ENCODE measurements around the gene SLC25A21. TPM values are rescaled to one million over a fixed set of nuclear protein-coding genes. Genes with fewer than 3 reads are reported as not detected.
"Not testable (repeated sequence)": the region's sequence is repeated elsewhere in the genome, so short reads cannot be mapped to it uniquely, and the experiment has no call there.

SLC25A21 gene
- total RNA-seq, 1 experiment from 2014 or later, result 8.2 TPM

DNA sequence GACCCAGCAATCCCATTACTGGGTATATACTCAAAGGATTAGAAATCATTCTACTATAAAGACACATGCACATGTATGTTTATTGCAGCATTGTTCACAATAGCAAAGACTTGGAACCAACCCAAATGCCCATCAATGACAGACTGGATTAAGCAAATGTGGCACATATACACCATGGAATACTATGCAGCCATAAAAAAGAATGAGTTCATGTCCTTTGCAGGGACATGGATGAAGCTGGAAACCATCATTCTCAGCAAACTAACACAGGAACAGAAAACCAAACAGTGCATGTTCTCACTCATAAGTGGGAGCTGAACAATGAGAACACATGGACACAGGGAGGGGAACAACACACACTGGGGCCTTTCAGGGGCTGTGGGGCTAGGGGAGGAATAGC, 310.2 kb downstream of the SLC25A21 start:
- DNase-seq (ENCODE audit: low spot score); in situ Hi-C loops (cut with HindIII; ENCODE audit: low sequenced_read_pairs): not testable (repeated sequence)

DNA sequence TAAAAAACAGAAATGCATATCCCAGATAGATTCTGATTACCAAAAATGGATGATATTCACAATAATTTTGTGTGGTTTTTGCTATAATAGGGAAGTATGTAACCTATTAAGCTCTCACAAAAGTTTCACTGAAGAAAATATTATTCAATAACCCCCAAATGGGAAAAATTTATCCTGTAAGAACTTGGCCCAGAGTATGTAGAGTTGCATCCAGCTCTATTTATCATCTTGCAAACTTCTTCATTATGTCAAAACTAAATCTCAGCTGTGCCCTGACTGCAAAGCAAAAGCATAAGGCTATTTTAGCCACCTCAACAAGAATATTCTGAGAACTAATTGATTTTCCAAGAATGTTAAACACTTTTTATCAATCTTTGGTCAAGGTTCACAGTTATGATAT, 311.6 kb downstream of the SLC25A21 start:
- in situ Hi-C loops (cut with HindIII; ENCODE audit: low sequenced_read_pairs), result no loop called here
- DNase-seq (ENCODE audit: low spot score), result no peak

DNA sequence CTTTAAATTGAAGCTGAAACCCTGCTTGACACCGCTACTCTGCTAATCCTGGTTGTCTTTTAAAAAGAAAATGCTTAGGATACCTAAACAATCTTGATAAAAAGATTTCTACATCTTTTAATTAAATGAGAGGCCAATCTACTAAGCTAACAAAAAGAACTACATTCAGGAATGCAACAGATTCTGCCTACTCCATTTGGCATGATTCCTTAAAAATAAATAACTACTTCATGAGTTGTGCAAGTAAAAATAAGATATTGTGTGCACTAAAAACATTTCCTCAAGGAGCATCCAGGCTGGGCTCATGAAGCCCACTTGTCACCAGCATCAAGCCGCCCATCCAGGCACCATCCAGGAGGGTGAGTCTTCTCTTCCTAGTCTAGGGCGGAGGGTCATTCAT, 313.3 kb downstream of the SLC25A21 start:
- no peak for DNase-seq (ENCODE audit: low spot score)
- in situ Hi-C loops (cut with HindIII; ENCODE audit: low sequenced_read_pairs), result no loop called here

DNA sequence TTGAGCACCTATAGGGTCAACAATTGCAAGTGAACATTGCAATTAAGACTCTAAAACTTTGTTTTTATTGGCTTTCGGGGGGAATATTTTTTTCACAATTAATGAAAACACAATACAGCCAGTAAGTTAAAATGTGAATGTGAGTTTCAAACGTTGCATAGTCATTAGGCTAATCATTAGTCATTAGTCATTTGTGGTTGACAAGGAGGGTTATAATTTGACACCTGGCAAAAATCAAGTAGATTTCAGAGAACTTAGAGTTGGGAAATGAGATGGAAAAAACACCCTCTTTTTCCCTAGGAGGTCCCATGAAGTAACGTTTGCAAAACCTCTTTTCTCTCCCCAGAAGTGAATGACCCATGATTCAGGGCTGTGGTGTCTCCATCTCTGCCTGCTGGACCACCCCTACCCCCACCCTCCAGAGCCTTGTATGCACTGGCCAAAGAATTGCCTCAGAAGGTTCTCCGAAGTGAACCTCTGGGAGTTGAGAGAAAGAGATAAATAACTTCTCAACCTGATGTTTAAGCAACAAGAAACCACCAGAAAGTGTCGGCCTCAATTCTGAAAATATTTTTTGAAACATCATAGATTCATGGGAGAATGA, 314.5 kb downstream of the SLC25A21 start:
- no peak for DNase-seq (ENCODE audit: low spot score)
- in situ Hi-C loops (cut with HindIII; ENCODE audit: low sequenced_read_pairs), result no loop called here

- no peak for DNase-seq (ENCODE audit: low spot score)
- in situ Hi-C loops (cut with HindIII; ENCODE audit: low sequenced_read_pairs), result no loop called here
Measured at GRCh38 chr14:36857136-36857535, 315.3 kb downstream of the SLC25A21 start.

DNA sequence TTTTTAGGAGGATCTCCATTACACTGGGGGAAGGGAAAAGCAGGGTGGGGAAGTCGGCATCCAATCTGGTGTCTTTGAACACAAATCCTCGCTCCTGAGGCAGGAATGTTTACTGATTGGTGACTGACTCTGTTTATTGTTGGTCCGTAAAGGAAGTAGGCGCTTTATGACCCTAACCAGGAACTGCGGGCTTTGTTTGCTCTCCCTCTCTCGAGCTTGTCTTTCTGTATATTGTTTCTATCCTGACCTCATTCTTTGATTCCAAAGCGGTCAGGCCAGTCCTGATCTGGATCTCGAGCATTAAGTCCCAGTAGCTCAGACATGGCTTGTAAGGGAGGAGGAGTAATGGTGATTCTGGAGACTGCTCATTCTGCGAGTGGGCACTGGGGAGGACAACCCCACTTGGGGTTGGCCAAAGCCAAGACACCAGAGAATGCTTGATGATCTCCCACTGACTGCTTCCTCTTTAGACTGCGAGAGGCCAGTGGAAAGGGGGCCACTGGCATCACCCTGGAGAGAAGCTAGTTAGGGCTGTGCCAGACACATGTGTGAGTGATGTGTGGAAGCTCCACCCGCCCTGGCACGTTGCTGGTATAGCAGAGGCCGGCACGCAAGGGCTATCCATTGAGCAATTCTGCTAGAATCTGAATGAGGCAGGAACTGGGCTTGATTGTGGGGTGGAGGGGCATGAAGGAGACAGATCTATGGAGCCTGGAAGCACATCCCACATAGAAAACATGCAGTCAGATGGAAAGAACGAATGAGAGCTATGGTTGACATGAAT, 316.1 kb downstream of the SLC25A21 start:
- in situ Hi-C loops (cut with HindIII; ENCODE audit: low sequenced_read_pairs), result no loop called here
- no peak for DNase-seq (ENCODE audit: low spot score)

- in situ Hi-C loops (cut with HindIII; ENCODE audit: low sequenced_read_pairs), result no loop called here
- no peak for DNase-seq (ENCODE audit: low spot score)
Measured at GRCh38 chr14:36855396-36855795, 317.0 kb downstream of the SLC25A21 start.

DNA sequence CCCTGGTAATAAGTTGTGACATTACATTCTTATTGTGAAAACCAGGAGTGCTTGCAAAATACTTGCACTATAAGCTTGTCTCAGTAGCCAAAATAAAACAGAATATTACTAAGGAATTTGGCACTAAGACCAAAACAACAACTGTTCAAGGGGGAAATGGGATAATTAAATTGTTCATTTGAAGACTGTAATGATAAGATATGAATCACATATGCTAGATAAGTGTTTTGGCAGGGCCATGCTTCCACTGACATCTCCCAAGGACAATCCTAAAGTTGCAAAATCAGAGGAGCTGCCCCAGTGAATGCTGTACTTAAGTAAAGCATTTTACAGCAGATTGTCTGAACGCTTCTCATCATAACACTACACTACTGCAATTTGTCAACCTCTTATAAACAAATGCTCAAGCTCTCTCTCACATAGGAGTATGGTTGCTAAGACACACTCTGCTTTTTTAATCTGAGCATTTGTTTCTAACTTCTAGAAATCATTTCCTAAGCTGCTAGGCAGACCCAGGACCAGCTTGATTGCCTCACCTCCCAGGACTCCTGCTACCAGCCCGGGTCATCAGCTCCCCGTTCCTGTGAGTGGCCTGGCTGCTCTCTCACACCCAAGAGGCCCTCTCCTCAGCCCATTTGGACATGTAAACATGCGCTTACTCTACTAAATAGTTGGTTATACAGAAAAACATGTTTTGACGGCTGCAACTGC, 319.3 kb downstream of the SLC25A21 start:
- DNase-seq (ENCODE audit: low spot score), result no peak
- in situ Hi-C loops (cut with HindIII; ENCODE audit: low sequenced_read_pairs), result no loop called here

GRCh38 chr14:36848213-36848612, 324.2 kb downstream of the SLC25A21 start:
- DNase-seq (ENCODE audit: low spot score), result no peak

DNA sequence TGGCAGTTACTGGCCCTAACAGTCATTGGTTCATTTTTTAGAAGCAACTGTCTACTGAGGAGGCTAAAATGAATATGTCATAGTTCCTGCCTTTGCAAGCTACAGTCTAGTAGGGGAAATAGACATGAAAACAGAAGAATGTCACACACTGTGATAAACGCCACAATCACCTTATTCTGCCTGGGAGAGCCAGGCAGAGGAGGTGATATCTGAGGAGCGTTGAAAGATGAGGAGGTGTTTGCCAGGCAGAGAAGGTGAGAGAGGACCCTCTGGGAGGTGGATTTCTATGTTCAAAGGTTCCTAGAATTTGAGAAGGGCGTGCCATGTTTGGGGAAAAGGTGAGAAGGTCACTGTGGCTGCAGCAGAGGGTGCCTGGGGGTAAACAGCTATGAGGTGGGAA, 325.0 kb downstream of the SLC25A21 start:
- in situ Hi-C loops (cut with HindIII; ENCODE audit: low sequenced_read_pairs), result no loop called here
- DNase-seq (ENCODE audit: low spot score), result no peak

More at GRCh38 chr14:36848213-36848612, 324.2 kb downstream of the SLC25A21 start:
- in situ Hi-C loops (cut with HindIII; ENCODE audit: low sequenced_read_pairs), result no loop called here

DNA sequence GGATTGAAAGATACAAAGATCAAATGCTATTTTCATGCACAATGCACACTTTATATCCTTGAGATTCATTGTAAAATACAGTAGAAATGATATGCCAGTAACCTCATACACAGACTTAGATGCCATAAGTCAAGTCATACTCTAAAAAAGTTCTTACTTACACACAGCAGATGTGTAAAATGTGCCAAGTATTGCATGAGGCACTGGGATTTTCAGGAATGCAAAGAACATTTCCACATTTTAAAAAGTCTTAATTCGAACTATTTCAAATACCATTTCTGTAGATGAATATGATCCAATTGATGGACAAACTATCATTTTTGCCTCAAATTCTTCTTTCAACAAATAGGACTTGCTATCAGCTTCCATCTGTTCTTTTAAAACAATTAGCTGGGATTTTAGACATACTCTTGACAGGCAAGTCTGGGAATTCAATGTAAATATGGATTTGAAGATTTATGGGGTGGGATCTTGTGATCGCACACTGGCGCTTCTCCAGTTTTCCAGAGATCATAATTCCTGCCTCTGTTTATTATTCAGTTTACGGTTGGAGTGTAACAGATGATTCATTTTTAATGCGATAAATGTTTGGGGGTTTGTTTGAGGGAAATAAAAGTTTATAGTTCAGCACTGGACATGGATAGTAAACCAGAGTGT, 326.9 kb downstream of the SLC25A21 start:
- in situ Hi-C loops (cut with HindIII; ENCODE audit: low sequenced_read_pairs), result no loop called here
- no peak for DNase-seq (ENCODE audit: low spot score)

- no peak for DNase-seq (ENCODE audit: low spot score)
- in situ Hi-C loops (cut with HindIII; ENCODE audit: low sequenced_read_pairs), result no loop called here
Measured at GRCh38 chr14:36844443-36845195, 327.8 kb downstream of the SLC25A21 start.

DNA sequence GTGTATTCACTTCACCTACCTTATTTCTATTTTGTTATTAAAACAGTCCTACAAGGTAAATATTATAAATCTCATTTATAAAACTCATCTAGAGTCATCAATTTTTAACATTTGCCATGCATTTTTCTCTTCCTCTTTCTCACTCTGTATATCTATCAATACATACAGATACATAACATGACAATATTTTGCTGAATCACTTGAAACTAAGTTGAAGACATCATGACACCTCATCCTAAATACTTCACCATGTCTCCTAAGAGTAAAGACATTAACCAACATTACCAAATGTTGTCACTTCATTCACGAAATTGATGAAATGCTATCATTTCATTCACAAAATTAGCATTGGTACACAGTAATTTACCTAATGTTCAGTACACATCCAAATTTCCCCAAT, 329.0 kb downstream of the SLC25A21 start:
- in situ Hi-C loops (cut with HindIII; ENCODE audit: low sequenced_read_pairs), result no loop called here
- no peak for DNase-seq (ENCODE audit: low spot score)

DNA sequence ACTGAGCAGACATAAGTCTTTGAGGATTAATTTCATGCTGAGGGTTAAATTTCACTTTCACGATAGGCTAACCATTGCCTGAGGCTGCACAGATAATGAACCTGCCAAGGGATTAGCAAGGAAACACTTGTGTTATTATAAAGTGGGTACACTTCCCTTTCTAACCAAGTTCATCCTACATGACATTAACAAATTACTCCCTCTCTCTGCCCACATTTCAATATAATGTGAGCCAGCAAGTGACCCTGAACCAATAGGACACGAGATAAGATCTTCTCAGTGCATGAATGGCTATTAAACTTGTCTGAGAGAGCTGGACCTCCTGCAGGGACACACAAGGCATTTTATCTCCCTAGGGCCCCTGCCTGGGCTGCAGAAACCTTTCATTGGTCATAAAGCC, 337.3 kb downstream of the SLC25A21 start:
- in situ Hi-C loops (cut with HindIII; ENCODE audit: low sequenced_read_pairs), result no loop called here
- no peak for DNase-seq (ENCODE audit: low spot score)

GRCh38 chr14:36834293-36834692, 338.1 kb downstream of the SLC25A21 start:
- in situ Hi-C loops (cut with HindIII; ENCODE audit: low sequenced_read_pairs), result no loop called here

GRCh38 chr14:36829547-36829946, 342.9 kb downstream of the SLC25A21 start:
- no peak for DNase-seq (ENCODE audit: low spot score)
- in situ Hi-C loops (cut with HindIII; ENCODE audit: low sequenced_read_pairs), result no loop called here

More at GRCh38 chr14:36834293-36834692, 338.1 kb downstream of the SLC25A21 start:
- DNase-seq (ENCODE audit: low spot score), result no peak

GRCh38 chr14:36827861-36828260, 344.5 kb downstream of the SLC25A21 start:
- DNase-seq (ENCODE audit: low spot score), result no peak
- in situ Hi-C loops (cut with HindIII; ENCODE audit: low sequenced_read_pairs), result no loop called here

GRCh38 chr14:36826614-36827013, 345.8 kb downstream of the SLC25A21 start:
- in situ Hi-C loops (cut with HindIII; ENCODE audit: low sequenced_read_pairs), result no loop called here
- DNase-seq (ENCODE audit: low spot score), result no peak

DNA sequence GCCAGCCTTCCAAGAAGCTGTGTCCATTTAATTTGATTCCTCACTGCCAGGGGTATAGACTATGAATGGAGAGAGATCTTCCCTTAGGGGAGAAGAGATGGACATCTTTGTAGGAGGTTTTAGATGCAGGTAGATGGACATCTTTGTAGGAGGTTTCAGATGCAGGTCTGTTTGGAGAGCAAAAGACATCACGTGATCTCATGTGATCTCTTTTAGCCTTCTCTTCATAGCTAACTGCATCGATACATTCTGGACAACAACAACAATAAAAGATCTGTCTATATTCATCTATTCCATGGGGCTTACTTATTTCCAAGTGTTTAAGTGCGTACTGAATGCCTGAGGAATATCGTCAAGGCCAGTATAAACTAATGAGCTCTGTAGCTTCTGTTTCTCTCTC, 347.6 kb downstream of the SLC25A21 start:
- no peak for DNase-seq (ENCODE audit: low spot score)
- in situ Hi-C loops (cut with HindIII; ENCODE audit: low sequenced_read_pairs), result no loop called here

Data from G401 (cell line).